Measurements from ENCODE around the gene RND3.

The RND3 gene

DNA sequence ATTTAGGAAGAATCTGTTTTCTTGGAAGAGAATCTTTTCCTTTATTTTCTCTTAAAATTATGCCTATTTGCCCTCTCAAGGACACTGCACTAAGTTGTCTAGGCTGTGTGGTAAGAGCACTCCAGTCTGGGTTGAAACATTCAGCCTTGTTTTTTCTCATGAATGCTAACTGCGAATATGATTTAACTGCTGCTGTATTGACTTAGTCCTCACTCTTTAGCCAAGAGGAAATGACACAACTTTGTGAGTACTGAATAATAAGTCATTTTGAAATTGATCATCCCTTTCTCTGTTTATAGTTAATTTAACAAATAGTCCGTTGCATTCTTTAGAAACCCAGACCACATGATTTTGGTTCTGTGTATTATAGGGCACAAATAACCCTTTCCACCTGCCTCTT lies 4.5 kb upstream of the RND3 start:
- no peak for DNase-seq

DNA sequence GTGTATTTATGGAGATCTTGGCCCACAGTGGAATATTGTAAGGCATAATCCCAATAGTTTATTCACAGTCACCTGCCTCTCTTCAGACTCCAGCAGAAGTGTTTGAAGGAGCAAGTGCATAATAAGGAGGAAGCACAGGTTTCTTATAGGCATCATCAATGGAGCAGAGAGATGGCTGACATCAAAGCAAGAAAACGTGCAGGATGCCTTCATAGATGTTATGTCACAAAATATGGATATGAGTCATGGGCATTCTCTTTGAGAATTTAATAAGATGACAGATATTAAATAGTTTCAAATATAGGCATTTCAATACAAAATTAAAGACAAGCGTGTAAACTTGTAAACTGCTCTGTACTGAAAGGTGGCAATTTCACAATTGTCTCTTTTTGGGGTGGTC lies 4.0 kb upstream of the RND3 start:
- no peak for DNase-seq

DNA sequence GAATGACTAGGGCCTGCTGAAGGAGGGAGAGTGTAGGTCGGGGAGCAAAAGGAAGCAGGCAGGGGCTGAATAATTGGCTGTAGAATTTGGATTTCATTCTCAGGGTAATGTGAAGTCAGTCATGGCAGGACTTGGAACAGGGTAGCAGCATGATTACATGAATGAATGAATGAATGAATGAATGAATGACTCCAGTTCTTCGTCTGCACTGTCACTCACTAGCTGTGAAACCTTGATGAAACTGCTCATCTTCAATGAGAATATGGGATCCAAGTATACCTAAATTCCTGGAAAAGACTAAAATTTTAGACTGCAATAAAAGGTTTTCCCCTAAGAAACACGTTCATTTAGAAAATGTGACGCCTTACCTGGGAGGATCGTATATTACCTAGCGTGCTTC lies 3.0 kb upstream of the RND3 start:
- DNase-seq: no peak

DNA sequence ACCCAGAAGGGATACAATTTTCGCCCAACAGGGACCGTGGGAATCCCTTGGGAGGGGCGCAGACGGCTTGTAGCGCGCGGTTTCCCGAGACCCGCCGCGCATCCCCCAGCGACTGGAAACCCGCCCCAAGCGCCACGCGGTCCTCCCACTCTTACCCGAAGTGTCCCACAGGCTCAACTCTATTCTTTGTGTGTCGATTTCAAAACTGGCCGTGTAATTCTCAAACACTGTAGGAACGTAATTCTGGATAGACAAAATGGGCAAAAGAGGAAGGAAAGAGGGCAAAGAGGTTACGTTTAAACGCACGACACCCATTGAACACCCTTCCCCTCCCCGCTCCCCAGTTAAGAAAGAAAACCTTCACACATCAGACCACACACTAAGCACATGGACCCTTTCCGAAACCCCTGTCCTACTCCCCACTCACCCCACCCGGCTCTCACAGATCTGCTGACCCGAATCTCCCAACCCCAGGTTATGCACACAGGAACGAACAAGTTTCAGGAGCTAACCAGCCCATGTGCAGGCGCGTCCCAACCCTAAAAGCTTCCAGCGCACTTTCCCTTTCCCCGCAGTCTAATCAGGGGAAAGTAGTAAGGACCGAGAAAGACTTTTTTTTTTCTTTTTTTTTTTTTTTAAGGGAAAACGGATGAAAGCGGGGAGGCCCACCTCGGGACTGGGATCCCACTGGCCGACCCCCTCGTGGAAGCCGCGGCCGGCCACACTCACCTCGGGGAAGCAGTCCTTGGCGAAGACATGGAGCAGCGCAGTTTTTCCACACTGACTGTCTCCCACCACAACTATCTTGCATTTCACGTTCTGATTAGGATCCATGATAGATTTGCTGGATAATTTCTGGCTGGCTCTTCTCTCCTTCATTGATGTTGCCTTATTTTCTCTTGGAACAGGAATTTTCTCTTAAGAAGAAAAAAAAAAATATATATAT lies 655 bp downstream of the RND3 start:
- no peak for DNase-seq

DNA sequence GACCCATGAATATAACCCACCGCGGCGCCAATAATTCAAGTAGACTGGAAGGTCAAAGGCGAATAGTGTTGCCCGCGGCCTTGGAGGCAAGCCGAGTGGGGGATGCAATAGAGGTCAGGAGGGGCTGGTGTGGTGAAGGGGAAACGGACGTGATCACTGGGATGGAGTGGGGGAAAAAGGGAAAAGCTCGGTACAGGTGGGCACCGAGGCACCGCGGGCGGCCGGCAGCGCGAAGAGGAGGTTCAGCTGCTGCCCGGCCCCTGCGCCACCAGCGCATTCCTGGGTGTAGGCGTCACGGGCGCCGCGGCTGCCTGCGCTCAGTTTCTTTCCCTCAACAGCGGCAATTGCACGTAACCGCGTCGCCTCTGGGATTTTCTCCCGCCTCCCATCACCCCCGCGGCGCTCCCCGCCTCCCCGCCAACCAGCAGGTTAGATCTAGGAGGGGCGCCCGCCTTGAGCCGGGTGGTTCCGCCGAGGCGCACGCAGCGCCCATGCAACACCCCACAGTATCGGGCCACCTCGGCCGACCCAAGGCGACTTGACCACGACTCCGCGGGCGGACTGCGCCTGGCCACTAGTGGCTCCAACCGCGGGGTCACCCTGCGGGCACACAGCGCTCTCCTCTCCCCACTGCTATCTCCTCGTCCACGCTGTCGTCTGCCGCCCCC lies 1.5 kb downstream of the RND3 start:
- no peak for DNase-seq

DNA sequence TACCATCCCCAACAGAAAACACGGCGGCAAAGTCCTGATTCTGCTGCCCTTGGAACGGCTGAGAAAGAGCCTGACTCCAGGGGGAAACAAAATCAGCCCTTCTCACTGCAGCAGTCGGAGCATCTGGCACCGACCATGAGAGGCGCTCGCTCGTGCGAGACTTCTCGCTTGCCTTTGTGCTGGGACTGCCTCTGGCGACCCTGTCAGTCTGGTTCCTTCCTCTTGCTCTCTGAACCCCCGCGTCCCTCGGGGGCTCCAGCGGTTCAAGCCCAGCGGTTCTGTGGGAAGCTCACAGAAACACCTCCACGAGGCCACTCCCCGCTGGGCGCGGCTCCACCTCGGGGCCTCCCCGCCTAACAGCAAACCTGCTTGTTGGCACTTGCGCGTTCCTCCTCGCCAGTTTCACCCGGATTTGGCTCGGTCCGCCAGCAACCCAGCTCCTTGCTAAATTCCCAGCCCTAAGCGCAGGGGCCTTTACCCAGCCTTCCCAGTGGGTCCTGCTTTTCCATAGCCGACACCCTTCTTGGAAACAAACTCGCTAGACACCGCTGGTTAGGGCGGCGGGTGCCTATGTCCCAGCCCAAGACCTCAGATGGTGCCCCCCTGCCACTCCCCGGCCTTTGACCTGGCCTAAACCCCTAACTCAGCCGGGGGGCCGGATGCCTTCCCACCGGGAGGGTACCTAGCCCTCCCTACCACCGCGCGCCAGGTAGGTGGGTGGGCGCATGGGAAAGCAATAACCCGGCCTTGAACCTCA lies 2.2 kb downstream of the RND3 start:
- DNase-seq: no peak

DNA sequence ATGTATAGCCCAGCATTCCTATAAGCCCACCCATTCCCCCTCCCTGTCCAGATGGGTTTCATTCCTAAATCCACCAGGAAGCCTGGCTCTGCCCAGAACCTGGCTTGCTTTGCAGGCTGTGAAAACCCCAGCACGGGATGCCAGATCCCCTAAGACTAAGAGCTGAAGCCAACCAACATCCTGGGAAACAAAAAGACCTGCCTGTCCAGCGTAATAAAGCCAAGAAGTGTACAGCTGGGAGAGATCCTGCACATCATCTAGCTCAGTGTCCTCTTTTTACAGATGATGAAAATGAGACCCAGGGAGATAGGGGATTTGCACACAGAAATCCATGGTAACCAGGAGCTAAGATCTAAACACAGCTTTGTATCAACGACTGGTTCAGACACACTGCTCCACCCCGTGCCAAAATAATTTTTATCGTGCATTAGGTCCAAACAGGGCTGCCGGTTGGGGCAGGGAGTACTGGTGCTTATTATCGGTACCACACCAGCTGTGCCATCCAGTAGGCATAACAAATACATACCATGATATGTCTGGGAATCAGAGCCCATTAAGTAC lies 2.9 kb downstream of the RND3 start:
- DNase-seq: no peak

DNA sequence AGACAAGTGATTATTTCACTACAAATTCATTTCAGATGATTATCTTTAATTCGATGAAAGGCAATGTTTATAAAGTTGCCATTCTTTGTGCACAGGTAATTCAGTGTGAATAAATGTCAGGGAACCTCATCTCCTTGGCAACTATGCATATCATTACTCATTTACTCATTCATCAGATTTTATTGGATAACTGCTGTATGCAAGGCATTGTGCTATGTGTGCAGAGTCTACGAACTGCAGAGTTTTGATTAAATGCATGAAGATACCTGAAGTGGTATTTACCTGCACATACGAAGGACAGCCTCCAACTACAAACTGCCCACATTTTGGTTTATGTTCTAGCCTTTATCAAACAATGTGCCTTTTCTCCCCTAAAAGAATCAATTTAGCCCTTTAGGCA lies 3.5 kb downstream of the RND3 start:
- DNase-seq: no peak

DNA sequence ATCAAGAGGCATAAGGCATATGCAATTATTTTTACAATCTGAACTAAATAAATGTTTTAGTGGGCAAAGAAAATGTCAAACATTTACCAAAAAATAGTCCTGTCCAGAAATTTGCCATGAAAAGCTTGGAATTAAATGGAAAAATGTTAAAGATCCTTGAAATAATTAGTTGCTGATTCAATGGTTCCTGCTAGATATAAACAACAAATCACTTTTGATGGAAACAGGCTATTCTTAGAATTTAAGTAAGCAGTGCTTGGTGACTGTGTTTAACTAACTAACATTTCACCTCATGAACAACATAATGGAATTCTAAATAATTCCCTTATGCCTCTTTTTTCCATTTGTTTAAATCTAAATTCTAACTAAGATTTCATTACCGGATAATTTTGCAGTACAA lies 3.9 kb downstream of the RND3 start:
- no peak for DNase-seq

DNA sequence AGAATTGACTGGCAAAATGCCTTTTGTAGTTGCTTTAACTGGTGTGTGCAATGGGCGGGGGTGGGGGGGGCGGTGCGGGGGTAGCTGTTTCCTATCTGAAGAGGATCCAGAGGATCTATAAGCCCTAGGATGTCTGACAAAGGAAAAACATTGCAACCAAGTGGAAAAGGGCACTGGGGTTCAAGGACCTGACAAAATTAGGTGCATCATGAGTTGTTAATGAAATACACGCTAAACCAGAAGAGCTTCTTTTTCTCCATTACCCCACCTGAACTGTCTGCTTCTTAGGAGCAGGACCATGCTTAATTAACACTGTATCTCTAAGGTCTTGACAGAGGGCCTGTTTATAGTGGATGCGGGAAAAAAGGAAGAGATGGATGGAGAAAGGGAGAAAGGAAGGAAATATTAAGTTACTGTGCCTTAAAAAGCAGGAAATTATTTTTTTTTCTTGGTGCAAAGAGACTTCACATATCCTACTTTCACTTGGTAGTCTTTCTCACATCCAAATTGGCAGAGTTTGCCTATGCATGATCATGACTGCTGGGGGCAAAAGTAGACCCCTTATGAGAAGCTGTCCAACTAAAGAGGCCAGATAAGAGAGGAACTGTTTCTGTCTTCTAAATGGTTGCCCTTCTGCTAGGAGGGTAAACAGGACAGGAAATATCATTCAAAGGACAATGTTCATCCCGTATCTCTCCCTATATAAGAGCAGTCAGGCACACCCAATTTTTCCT lies 4.6 kb downstream of the RND3 start:
- no peak for DNase-seq

DNA sequence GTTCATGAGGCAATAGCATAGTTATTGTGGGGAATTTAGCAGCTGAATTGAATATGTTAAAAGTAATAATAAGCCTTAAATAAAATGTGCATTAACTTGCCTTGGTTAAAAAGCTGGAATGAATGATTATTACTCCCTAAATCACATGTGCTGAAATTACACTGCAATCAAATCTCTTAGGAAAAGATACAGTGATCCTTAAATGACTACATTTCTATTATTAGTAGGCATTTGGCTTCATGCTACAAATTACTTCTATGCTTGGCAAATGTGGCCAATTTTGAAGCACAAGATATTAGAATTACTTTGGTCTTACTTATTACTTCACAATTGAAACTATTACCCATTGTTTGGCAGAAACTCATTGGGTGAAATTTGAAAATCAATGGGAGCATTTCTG lies 5.4 kb downstream of the RND3 start:
- DNase-seq: no peak

DNA sequence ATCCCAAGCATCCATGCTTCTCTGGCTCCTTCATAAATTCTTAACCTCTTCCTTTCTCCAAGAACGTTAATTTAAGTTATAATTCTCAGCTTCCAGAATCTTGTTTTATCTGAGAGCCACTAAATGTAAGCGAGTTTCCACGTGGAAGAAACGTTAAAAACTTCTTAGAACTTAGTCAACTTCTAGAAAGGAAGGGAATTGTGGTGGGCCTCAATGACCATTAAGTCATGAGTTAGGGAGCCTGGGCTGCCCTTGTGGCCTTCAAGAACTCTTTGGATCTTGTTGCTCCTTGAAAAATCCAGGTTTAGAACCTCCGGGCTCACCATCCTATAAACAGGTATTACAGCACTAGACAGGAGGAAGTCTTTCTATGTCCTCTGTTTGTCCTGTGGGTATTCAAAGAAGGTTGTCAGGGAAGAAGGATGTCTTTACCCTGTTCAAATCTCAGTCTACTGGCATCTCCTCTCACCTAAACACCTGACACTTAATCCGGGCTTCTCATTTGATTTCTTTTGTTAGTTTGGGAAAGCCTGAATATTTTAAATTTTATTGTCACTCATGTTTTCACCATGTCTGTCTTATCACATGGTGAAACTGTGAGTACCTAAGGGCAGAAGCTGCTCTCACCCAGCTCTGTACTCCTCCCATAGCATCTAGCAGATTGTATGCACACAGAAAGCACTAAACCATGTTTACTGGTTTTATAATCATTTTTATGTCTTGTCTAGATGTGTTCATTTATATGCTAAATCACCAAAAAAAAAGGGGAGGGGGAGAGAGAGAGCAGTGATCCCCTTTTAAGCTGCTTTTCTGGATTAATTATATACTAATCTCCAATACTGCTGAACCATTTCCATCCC lies 6.3 kb downstream of the RND3 start:
- DNase-seq: no peak

DNA sequence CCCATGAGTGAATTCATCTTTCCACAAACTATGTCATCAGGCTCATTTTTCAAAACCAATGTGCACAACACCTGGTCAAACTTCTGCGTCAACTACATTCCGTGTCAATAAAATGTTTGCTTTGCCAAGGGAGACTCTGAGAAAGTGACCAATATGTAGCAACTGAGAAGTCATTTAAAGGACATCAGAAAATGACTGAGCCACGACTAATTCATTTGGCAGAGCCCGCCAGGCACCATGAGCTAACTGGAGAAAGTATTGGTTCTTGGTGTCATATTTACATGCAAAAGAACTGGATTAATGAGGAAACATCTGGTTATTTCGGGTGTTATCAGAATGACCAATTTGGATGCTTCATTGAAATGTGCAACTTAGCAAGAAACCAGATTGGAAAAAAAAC lies 7.2 kb downstream of the RND3 start:
- DNase-seq: no peak

DNA sequence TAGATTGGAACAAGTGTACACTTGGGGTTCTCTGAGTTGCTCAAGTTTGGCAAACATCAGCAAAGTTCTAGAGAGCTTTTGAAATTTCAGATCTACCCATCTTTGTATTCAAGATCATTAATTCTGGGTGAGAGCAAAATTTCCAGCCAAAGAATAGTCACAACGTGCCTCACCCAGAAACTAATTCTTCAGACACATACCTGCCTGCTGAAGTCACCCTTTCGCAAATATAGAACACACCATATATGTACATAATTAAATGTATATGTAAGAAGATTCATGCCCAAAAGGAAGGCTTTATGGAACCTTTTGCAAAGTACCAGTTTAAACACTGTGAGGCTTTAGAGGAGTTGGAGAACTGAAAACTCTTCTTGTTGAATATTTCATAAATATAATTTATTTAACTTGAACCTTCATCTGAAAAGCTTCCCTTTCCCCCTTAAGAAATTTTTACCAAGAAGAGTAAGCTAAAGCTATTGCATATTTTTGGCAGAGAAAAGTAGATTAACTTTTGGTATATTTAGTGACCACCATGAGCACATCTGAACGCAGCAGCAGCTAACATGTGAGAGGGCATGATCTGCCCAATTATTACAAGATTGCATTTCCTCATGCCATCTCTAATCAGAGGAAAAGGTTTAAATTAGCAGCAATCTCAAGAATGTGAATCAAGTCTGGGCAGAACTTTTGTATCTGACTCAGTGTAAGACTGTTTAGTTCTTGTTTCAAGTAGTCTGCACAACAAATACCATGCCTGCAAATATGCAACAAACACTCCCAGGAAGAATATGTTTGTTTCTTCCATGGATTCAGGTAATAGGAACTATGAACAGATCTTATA lies 8.2 kb downstream of the RND3 start:
- no peak for DNase-seq

DNA sequence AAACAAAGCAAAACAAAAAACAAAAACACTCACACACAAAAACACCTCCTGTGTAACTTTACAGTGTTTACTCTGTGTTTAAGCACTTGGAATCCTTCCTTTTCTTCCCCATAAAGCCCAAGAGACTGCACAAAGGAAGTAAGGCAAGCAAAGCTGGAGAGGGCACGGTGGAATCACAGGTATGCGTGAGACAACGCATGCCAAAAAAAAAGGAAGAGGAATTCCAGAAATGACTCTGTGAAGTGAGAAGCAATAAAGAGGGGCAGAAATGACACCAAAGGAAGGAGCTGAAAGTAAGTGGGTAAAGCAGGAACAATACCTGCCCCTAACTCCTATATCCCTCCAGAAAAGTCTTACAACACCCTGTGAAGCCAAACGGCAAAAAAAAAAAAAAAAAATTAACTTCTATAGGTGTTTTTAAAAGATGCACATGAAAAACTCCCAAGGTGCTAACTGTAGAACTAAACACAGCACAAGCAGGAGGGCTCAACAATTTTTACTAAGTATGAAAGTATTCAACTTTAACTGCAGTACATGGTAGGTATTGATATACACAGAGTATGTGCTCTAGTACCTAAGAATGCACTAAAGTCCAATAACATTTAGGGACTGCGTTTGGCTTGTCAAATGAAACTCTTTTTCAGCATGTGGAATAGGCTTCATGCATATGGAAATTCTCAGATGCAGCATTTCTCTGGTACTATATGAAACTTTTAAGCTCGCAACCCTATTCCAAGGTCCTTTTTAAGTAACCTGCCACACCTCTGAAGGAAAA lies 9.1 kb downstream of the RND3 start:
- DNase-seq: no peak

DNA sequence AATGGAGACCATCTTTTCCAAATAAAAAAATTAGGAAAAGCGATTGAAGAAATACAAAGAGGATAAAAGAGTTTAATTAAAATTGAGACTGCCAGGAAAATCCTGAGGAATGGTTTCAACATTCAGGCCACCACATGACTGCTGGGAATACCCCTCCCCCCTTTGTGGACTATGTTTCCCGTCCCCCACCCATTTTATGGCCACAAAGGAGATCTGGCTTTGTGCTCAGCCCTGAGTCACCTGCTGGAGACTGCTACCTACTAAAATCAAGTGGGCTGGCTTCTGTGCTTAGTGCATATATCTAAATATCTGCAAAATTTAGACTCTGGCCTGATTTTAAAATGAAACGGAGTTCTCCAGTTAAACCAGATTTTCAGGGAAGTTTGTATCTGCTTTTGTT lies 10.1 kb downstream of the RND3 start:
- DNase-seq: no peak

DNA sequence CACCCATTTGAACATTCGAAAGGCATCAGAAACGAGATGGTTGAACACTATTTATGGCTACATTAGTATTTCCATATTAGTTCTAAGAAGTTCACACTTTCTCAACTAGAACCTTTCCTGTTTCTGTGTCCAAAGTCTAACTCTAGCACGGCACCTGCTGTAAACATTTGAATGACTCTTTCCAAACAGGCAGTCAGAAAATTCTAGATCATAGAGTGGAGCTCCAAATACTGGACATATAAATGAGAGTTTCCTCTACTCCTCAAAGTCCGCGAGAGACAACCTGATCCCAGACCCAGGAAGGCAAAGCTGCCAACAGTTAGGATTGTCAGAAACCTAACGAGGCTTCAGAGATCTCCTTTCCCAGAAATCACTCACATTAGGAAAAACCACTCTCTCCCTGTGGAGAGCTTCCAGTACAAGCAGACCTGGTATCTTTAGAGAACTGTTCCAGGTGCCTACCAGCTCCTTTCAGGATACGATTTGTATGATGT lies 10.6 kb downstream of the RND3 start:
- no peak for DNase-seq

DNA sequence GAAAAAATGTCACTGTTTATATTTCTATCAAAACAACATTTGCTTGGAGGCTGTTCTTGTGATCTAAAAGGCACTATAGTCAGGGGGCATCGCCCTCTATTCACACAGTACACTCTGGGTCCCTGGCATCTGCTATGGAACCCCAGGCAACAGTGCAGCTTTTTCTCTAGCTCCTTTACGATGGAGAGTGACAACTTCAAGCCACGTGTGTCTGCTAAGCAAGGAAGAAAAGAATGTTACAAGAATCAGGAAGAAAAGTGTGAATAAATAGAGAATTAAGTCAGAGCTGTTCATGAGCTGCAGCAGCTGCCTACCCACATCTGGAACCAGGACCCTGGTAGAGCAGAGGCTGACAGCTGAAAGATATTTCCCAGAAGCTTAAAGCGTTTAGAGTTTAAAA lies 11.2 kb downstream of the RND3 start:
- no peak for DNase-seq

DNA sequence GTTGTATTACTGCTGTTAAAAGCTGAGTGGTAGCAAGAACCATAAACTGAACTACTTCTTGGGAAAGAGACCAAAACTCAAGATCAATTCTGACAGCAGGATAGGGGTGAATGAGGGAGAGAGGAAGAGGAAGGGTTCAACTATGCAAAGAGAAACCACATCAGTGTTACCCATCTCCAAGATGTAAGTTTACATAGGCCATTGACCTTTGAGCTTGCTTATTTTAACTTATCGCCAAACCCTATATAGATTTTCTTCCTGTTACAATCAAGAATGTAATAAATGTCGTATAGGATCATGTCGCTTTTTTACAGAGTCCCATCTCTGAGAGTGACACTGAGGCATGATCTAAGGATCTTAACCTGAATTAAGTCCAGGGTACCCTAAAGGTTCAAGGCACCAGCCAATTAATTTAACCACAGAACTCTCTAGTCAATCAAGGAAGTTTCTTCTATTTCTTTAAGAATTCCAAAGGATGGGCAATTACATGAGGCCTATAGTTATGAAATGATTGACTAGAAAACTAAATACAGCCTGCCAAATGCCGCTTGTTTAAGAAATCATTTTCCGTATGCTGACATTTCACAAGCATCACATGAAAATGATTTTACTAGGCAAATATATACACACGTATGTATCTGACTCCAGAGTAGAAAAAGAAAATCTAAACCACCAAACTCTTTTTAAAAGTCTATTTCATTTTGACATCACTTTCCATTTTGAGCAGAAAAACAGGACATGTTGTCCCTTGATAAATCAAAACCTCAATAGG lies 11.8 kb downstream of the RND3 start:
- no peak for DNase-seq

All from activated gamma-delta T cell treated with Interleukin-2 at 50 U/mL for 16 hours (primary cell).